MCF 10A (cell line): ENCODE measurements around the gene ZNF100. TPM values are rescaled to one million over a fixed set of nuclear protein-coding genes. Genes with fewer than 3 reads are reported as not detected.
"Not testable (repeated sequence)": the region's sequence is repeated elsewhere in the genome, so short reads cannot be mapped to it uniquely, and the experiment has no call there.

Source experiments
- Bru-seq: library from RNA; stranded (reverse); fragments of 400-500 nt; gene quantifications from one replicate; lab custom pipeline; 2021; lab: Mats Ljungman, UMichigan
- BruChase-seq, 2 experiments: library from RNA; stranded (reverse); fragments of 400-500 nt; gene quantifications; one replicate each; lab custom pipeline; 2021; lab: Mats Ljungman, UMichigan
- BruUV-seq: library from RNA; stranded (reverse); fragments of 400-500 nt; replicated peaks from 2 replicates; lab custom pipeline; 2021; lab: Mats Ljungman, UMichigan
- CTCF ChIA-PET: fragments of 300-600 bp; sonication (Branson Sonifier 250); formaldehyde crosslinking; extraction: SDS; loops from one replicate; lab custom pipeline; 2021; ENCODE audit warnings: antibody characterized with exemption, inconsistent platforms; lab: Yijun Ruan, JAX
- POLR2A ChIA-PET: fragments of 300-600, 350-650 bp; sonication (Branson Sonifier 250); formaldehyde crosslinking; extraction: SDS; loops from one replicate; lab custom pipeline; 2020; ENCODE audit warnings: antibody characterized with exemption, inconsistent platforms; lab: Yijun Ruan, JAX
- DNase-seq: peaks from one replicate; pipeline ENCODE4 v3.0.0-alpha.2; 2018; ENCODE audit not compliant: unreplicated experiment
- H3K27ac Mint-ChIP-seq: one replicate; pipeline ENCODE4 v1.8.0; 2022; ENCODE audit warnings: mild to moderate bottlenecking, low read depth, mixed read lengths; ENCODE audit not compliant: unreplicated experiment
- H3K27me3 Mint-ChIP-seq: one replicate; pipeline ENCODE4 v1.8.0; 2022; ENCODE audit warnings: mixed read lengths; ENCODE audit not compliant: insufficient read depth, unreplicated experiment
- H3K36me3 Mint-ChIP-seq: one replicate; pipeline ENCODE4 v1.8.0; 2022; ENCODE audit warnings: mild to moderate bottlenecking, moderate library complexity, mixed read lengths; ENCODE audit not compliant: insufficient read depth, unreplicated experiment
- H3K4me1 Mint-ChIP-seq: one replicate; pipeline ENCODE4 v1.8.0; 2022; ENCODE audit warnings: mixed read lengths; ENCODE audit not compliant: insufficient read depth, unreplicated experiment
- H3K4me3 Mint-ChIP-seq: one replicate; pipeline ENCODE4 v1.8.0; 2022; ENCODE audit warnings: mild to moderate bottlenecking, moderate library complexity, mixed read lengths; ENCODE audit not compliant: unreplicated experiment
- H3K9me3 Mint-ChIP-seq: one replicate; pipeline ENCODE4 v1.8.0; 2022; ENCODE audit warnings: mixed read lengths; ENCODE audit not compliant: unreplicated experiment
- intact Hi-C: fragments of 100-400 bp; cut with micrococcal nuclease; formaldehyde crosslinking; loops from 2 replicates; pipeline ENCODE4 v1.14.1; 2022
- long read RNA-seq: library from polyadenylated mRNA; stranded (forward); transcript quantifications from one replicate; pipeline ENCODE4 v2.0.0, GENCODE V29; 2022
- total RNA-seq: library from RNA; stranded (reverse); gene quantifications from 2 replicates; pipeline ENCODE4 v1.2.3, GENCODE V29; 2022
- TF ChIP-seq, protein P1 (sequence below): fragments of 200-600 bp; IDR thresholded peaks from one replicate; pipeline ENCODE4 v1.8.0; 2022; ENCODE audit warnings: antibody characterized with exemption, mild to moderate bottlenecking; ENCODE audit not compliant: unreplicated experiment

Gene ZNF100
- total RNA-seq = 9.3 and 9.9 TPM in 2 replicates
- Bru-seq, nascent RNA = percentile 76 among the genes with signal in this experiment
- BruChase-seq, experiment 1, labeled RNA remaining after a 6-hour chase = percentile 74 among the genes with signal in this experiment
- percentile 82 among the genes with signal in this experiment for BruChase-seq, experiment 2, labeled RNA remaining after a 2-hour chase
- long read RNA-seq, full-length matches to known transcripts = 5 of 10 reads
- long read RNA-seq, partial matches to known transcripts = 0 of 10 reads
- long read RNA-seq, other reads (novel, unspliced or antisense) = 5 of 10 reads

DNA sequence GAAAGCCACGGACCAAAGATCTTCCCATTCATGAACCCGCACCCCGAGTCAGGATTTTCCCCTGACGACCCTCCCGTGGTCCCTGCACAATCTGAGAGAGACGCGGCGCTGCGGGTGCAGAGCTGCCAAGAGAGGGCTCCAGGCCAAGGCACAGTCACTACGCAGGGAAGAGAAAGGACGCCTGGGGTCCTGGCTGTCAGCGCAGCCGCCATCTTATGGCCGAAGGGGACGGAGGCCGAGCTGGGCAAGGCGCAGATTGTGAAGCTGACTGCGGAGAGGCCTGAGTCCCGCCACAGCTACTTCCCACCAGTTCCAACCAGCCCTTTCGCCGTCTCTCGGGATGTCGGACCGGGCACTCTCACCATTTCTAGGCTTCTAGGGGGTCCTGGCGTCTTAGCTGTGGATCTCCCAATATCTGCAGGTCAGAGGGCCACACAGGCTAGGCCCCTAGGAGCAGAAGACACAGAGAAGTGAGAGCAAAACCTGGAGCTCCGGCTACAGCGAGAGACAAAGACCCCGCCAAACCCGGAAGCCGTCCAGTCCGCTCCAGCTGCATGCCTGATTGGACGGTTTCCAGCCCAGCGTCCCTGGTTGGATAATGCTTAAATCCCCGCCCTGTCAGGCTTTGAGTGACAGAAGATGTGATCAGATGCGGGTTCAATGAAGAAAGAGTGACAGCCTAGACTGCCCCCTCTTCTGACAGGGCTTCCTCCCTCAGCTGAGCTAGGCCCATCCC lies at the start of gene ZNF100:
Gene ZNF100, minus strand, starts transcription at position 515 of the 736 bp plus-strand sequence. Its CDS starts 150 bp downstream, at position 365.
- BruUV-seq = TSS peak; percentile 44
- DNase-seq = peak; percentile 96
- peaks cover 1% of the 10 kb centered on the region for H3K9me3 Mint-ChIP-seq

DNA sequence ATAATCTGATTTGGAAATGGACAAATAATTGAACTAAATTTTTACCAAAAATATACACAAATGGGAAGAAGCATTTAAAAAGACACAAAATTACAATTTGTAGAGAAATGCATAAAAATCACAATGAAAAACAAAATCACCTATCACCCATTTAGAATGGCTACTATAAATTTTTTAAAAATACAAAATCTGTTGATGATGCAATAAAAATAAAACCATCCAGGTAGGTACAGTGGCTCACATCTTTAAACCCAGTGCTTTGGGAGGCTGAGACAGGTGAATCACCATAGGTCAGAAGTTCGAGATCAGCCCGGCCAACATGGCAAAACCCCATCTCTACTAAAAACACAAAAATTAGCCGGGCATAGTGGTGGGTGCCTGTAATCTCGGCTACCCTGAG lies 45.1 kb upstream of the ZNF100 start:
- Mint-ChIP-seq H3K4me1 (no peaks in the 10 kb centered on the region), H3K4me3 (no peak overlapping the region), H3K9me3 (peaks cover 11% of the 10 kb centered on the region), H3K27ac (no peak overlapping the region), H3K27me3 (no peaks in the 10 kb centered on the region), H3K36me3 (no peaks in the 10 kb centered on the region)
- intact Hi-C loops = no loop called here
- BruUV-seq = no TSS peak
- TF ChIP-seq, protein P1, sequence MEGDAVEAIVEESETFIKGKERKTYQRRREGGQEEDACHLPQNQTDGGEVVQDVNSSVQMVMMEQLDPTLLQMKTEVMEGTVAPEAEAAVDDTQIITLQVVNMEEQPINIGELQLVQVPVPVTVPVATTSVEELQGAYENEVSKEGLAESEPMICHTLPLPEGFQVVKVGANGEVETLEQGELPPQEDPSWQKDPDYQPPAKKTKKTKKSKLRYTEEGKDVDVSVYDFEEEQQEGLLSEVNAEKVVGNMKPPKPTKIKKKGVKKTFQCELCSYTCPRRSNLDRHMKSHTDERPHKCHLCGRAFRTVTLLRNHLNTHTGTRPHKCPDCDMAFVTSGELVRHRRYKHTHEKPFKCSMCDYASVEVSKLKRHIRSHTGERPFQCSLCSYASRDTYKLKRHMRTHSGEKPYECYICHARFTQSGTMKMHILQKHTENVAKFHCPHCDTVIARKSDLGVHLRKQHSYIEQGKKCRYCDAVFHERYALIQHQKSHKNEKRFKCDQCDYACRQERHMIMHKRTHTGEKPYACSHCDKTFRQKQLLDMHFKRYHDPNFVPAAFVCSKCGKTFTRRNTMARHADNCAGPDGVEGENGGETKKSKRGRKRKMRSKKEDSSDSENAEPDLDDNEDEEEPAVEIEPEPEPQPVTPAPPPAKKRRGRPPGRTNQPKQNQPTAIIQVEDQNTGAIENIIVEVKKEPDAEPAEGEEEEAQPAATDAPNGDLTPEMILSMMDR = no peak
- no peak for DNase-seq
- POLR2A ChIA-PET = no interaction called here
- CTCF ChIA-PET = no interaction called here

More for the DNA sequence above, at the start of gene ZNF100:
- ChIA-PET POLR2A (interaction anchor here (0.7 to 1.5 kb wide), 15 partner anchors 10 to 623 kb away, joined by 3 to 8 read pairs (median 3); partner anchors contain the start of genes ZNF429, ZNF493 and ZNF738), CTCF (interaction anchor here (0.5 to 0.9 kb wide), 4 partner anchors 17 to 834 kb away, joined by 3 to 5 read pairs (median 3); no protein-coding TSS in a partner anchor)
- Mint-ChIP-seq H3K4me3 (peak within 1 kb of the TSS; percentile 96), H3K36me3 (peaks cover 31% of the 10 kb centered on the region), H3K4me1 (peaks cover 9% of the 10 kb centered on the region), H3K27ac (peak within 1 kb of the TSS; percentile 96), H3K27me3 (no peaks in the 10 kb centered on the region)
- intact Hi-C loops = loop anchor here (5.0 kb wide), 1 partner anchor 260 kb away; the partner anchor contains the start of gene ZNF429
- TF ChIP-seq, protein P1 = no peak

DNA sequence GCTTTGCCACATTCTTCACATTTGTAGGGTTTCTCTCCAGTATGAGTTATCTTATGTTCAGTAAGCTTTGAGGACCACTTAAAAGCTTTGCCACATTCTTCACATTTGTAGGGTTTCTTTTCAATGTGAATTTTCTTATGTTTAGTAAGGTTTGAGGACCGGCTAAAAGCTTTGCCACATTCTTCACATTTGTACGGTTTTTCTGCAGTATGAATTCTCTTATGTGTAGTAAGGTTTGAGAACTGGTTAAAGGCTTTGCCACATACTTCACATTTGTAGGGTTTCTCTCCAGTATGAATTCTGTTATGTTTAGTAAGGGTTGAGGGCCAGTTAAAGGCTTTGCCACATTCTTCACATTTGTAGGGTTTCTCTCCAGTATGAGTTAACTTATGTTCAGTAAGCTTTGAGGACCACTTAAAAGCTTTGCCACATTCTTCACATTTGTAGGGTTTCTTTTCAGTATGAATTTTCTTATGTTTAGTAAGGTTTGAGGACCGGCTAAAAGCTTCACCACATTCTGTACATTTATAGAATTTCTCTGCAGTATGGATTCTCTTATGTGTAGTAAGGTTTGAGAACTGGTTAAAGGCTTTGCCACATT lies 41.1 kb upstream of the ZNF100 start:
- H3K36me3 Mint-ChIP-seq, DNase-seq, H3K27me3 Mint-ChIP-seq, BruUV-seq, POLR2A ChIA-PET, CTCF ChIA-PET, H3K27ac Mint-ChIP-seq, H3K4me1 Mint-ChIP-seq, intact Hi-C loops, H3K4me3 Mint-ChIP-seq: not testable (repeated sequence)
- peaks cover 11% of the 10 kb centered on the region for H3K9me3 Mint-ChIP-seq

DNA sequence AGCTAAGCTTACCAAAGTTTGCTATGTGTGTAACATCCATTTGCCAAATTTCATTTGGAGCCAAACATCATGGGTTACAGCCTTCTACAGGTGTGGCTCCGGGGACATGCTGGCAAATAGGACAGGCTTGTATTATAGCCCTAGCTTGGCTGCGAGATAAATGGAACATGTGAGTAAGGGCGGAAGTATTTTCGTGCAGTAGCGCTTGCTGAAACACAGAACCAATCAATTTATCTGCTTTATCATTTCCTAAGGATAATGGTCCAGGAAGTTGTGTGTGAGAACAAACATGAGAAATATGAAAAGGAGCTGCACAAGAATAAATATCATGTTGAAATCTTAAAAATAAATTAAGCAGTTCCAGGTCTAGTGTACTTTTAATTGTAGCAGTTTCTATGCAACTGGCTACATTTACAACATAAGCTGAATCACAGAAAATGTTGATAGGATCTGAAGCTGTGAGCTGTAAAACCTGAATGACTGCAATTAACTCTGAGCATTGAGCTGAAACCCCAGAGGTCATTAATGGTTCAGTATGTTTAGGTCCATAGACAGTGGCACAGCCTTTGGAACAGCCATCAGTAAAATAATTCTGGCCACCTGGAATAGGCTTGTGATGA lies 22.2 kb upstream of the ZNF100 start:
- no peaks in the 10 kb centered on the region for H3K4me1 Mint-ChIP-seq
- BruUV-seq = no TSS peak
- no peak overlapping the region for H3K27ac Mint-ChIP-seq
- H3K27me3 Mint-ChIP-seq = no peaks in the 10 kb centered on the region
- TF ChIP-seq, protein P1 = no peak
- H3K4me3 Mint-ChIP-seq = no peak overlapping the region
- H3K9me3 Mint-ChIP-seq = peaks cover 13% of the 10 kb centered on the region
- H3K36me3 Mint-ChIP-seq = no peaks in the 10 kb centered on the region
- DNase-seq = no peak
- CTCF ChIA-PET = interaction anchor here (1.2 kb wide), 1 partner anchor 585 kb away, joined by 3 read pairs; no protein-coding TSS in a partner anchor
- intact Hi-C loops = no loop called here
- POLR2A ChIA-PET = no interaction called here
